WERI-Rb-1 (cell line): Measurements from ENCODE around the gene STYXL2.

Experiments
- DNase-seq: peaks from one replicate; pipeline ENCODE4 v3.0.0-alpha.2; 2020
- H3K27ac ChIP-seq: fragments of 250-450 bp; sonication (Bioruptor Pico); 2 replicates; pipeline ENCODE4 v1.5.1; 2020; ENCODE audit warnings: mild to moderate bottlenecking, moderate library complexity
- H3K27me3 ChIP-seq: fragments of 250-450 bp; sonication (Bioruptor Pico); 2 replicates; pipeline ENCODE4 v1.5.1; 2021; ENCODE audit warnings: mild to moderate bottlenecking, low read depth, moderate library complexity; ENCODE audit not compliant: insufficient read depth, severe bottlenecking
- H3K36me3 ChIP-seq: fragments of 250-450 bp; sonication (Bioruptor Pico); 2 replicates; pipeline ENCODE4 v1.5.1; 2020; ENCODE audit warnings: mild to moderate bottlenecking, moderate library complexity
- H3K4me3 ChIP-seq: 2 replicates; pipeline ENCODE4 v1.5.1; 2011; ENCODE audit warnings: low read depth, mild to moderate bottlenecking, control low read depth, low read length
- H3K9me3 ChIP-seq: fragments of 250-450 bp; sonication (Bioruptor Pico); 2 replicates; pipeline ENCODE4 v1.5.1; 2021; ENCODE audit warnings: mild to moderate bottlenecking, moderate library complexity; ENCODE audit not compliant: severe bottlenecking
- TF ChIP-seq, protein P1 (sequence below): IDR thresholded peaks from 2 replicates; pipeline ENCODE4 v1.5.1; 2011; ENCODE audit warnings: low read depth, mild to moderate bottlenecking, control low read depth, inconsistent platforms, low read length

Gene STYXL2

GRCh38 chr1:167137332-167137781 lies 43.5 kb downstream of the STYXL2 start:
- Histone ChIP-seq H3K36me3 (no peaks in the 10 kb centered on the region), H3K4me3 (peak overlapping the region; percentile 16; the same call in 1 of the 2 replicates)
- DNase-seq, result peak; percentile 11

GRCh38 chr1:167137793-167138510 lies 44.1 kb downstream of the STYXL2 start:
- no peaks in the 10 kb centered on the region for H3K9me3 ChIP-seq
- TF ChIP-seq, protein P1, sequence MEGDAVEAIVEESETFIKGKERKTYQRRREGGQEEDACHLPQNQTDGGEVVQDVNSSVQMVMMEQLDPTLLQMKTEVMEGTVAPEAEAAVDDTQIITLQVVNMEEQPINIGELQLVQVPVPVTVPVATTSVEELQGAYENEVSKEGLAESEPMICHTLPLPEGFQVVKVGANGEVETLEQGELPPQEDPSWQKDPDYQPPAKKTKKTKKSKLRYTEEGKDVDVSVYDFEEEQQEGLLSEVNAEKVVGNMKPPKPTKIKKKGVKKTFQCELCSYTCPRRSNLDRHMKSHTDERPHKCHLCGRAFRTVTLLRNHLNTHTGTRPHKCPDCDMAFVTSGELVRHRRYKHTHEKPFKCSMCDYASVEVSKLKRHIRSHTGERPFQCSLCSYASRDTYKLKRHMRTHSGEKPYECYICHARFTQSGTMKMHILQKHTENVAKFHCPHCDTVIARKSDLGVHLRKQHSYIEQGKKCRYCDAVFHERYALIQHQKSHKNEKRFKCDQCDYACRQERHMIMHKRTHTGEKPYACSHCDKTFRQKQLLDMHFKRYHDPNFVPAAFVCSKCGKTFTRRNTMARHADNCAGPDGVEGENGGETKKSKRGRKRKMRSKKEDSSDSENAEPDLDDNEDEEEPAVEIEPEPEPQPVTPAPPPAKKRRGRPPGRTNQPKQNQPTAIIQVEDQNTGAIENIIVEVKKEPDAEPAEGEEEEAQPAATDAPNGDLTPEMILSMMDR, result no peak
- peak overlapping the region; percentile 16; the same call in 1 of the 2 replicates for H3K4me3 ChIP-seq
- DNase-seq, result no peak
- peak overlapping the region; percentile 69 for H3K27ac ChIP-seq
- H3K36me3 ChIP-seq, result no peaks in the 10 kb centered on the region
- H3K27me3 ChIP-seq, result no peaks in the 10 kb centered on the region

More at GRCh38 chr1:167137332-167137781, 43.5 kb downstream of the STYXL2 start:
- Histone ChIP-seq H3K27ac (peak overlapping the region; percentile 69), H3K27me3 (no peaks in the 10 kb centered on the region), H3K9me3 (no peaks in the 10 kb centered on the region)
- TF ChIP-seq, protein P1, result no peak

- H3K36me3 ChIP-seq, result no peaks in the 10 kb centered on the region
- H3K9me3 ChIP-seq, result no peaks in the 10 kb centered on the region
- no peaks in the 10 kb centered on the region for H3K27me3 ChIP-seq
- H3K27ac ChIP-seq, result no peak overlapping the region
- TF ChIP-seq, protein P1, result no peak
- no peak overlapping the region for H3K4me3 ChIP-seq
- DNase-seq, result no peak
Measured at GRCh38 chr1:167138703-167139102, 44.8 kb downstream of the STYXL2 start.

DNA sequence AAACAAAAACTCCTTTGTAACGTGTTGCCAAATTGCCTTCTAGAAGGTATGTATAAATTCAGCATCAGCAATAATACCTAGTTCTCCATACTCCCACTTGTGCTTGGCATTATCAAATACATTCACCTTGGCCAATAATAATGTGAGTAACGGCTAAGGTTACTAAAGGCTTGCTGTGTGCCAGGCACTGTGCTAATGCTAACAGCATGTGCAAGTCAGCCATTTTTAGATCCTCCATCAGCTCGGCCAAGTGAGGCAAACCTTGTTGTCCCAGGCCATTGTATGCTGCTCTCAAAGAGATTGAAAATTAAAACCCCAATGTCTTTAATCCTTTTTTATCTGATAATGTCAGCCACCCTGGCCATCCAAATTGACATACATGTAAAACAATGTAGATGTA lies 48.1 kb downstream of the STYXL2 start:
- no peaks in the 10 kb centered on the region for H3K27me3 ChIP-seq

More for the DNA sequence above, 48.1 kb downstream of the STYXL2 start:
- H3K27ac ChIP-seq, result no peak overlapping the region
- DNase-seq, result no peak
- no peaks in the 10 kb centered on the region for H3K9me3 ChIP-seq
- TF ChIP-seq, protein P1, result no peak
- no peaks in the 10 kb centered on the region for H3K36me3 ChIP-seq
- no peak overlapping the region for H3K4me3 ChIP-seq
